ENCODE results near the gene SYT1. TPM values are rescaled to one million over a fixed set of nuclear protein-coding genes. Genes with fewer than 3 reads are reported as not detected.

Gene SYT1
- total RNA-seq, 1 experiment from 2014 or later, result 15.8 TPM

- Histone ChIP-seq H3K4ac (ENCODE audit: low read depth, low read length) (no peak overlapping the region), H4K5ac (ENCODE audit: insufficient read length, low read depth, low read length) (no peak overlapping the region), H2AK5ac (ENCODE audit: insufficient read length, low read length) (no peak overlapping the region), H3K23ac (ENCODE audit: insufficient read length, low read depth, low read length) (no peak overlapping the region), H3K23me2 (ENCODE audit: insufficient read length, low read depth, low read length, poor library complexity, severe bottlenecking) (no peaks in the 10 kb centered on the region), H2BK120ac (ENCODE audit: low read depth, low read length, poor library complexity, severe bottlenecking) (no peak overlapping the region), H3K56ac (ENCODE audit: insufficient read length, low read depth, low read length) (no peak overlapping the region), H2BK15ac (ENCODE audit: low read depth, low read length) (no peak overlapping the region), H3K27me3 (ENCODE audit: insufficient read depth, low read length) (no peaks in the 10 kb centered on the region), H3K4me1 (ENCODE audit: insufficient read depth, low read length) (peaks cover 8% of the 10 kb centered on the region), H3T11ph (ENCODE audit: low read length) (no peak overlapping the region), H3K9ac (ENCODE audit: extremely low read depth, insufficient read length, low read length) (no peak overlapping the region), H2BK12ac (ENCODE audit: insufficient read length, low read depth, low read length) (no peak overlapping the region), H2BK20ac (ENCODE audit: low read depth, low read length, poor library complexity, severe bottlenecking) (no peak overlapping the region), H4K20me1 (ENCODE audit: control insufficient read depth, insufficient read depth, insufficient read length) (no peaks in the 10 kb centered on the region), H4K8ac (replicated peaks; ENCODE audit: insufficient read length, low read depth, low read length) (no peak overlapping the region), H4K91ac (ENCODE audit: insufficient read length, low read depth, low read length) (no peak overlapping the region), H3K27ac (ENCODE audit: insufficient read length, low read depth, low read length) (no peak overlapping the region), H3K14ac (ENCODE audit: insufficient read depth, low read length) (no peak overlapping the region), H3K18ac (ENCODE audit: insufficient read length, low read depth, low read length) (no peak overlapping the region), H2AFZ (ENCODE audit: low read length) (no peak overlapping the region), H3K79me2 (ENCODE audit: insufficient read depth, low read length) (no peaks in the 10 kb centered on the region), H3K9me3 (ENCODE audit: control insufficient read depth, low read depth, low read length) (no peaks in the 10 kb centered on the region), H2BK5ac (ENCODE audit: insufficient read length, low read length) (no peak overlapping the region), H3K4me2 (ENCODE audit: insufficient read depth, insufficient read length, low read length) (no peak overlapping the region), H3K79me1 (ENCODE audit: insufficient read depth, low read depth, low read length, poor library complexity, severe bottlenecking) (no peaks in the 10 kb centered on the region)
- DNase-seq, result no peak
- peak overlapping the region in 1 of 3 experiments; percentile 3; a peak in 1 of 7 replicates for H3K27ac Mint-ChIP-seq
- TF ChIP-seq CTCF (conservative IDR thresholded peaks at IDR 0.05), result no peak
- H3K36me3 Mint-ChIP-seq (ENCODE audit: insufficient read depth in 1 of 3, low read depth in 3 of 3), result no peaks in the 10 kb centered on the region
- no peaks in the 10 kb centered on the region for H3K27me3 Mint-ChIP-seq (ENCODE audit: low read depth)
- no peaks in the 10 kb centered on the region for H3K9me3 Mint-ChIP-seq
- peaks cover 29 to 38% of the 10 kb centered on the region in 2 experiments for H3K4me1 Mint-ChIP-seq
- H3K4me3 Mint-ChIP-seq, result no peak overlapping the region
Observed at GRCh38 chr12:79413796-79414195, 549.2 kb downstream of the SYT1 start.

All from H9 (cell line).